ENCODE measurements around the gene GABRB3.

The GABRB3 gene

DNA sequence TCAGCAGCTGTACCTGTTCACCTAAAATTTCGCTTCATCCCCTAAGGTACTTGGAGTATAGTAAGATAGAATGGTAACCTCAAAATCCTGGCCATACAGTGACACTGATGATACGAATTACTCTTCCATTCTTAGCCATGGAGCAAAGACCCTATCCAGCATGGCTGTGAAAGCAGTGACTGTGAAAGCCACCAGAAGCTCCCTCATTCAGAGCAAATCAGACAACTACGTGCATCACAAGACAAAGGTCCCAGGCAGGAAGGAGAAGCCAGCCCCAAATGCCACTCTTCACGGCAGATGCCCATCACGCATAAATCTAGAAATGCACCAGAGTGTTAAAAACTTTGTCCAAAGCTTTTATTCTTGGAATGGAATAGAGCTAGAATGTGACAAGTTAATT lies 99.4 kb downstream of the GABRB3 start:
- DNase-seq = no peak

DNA sequence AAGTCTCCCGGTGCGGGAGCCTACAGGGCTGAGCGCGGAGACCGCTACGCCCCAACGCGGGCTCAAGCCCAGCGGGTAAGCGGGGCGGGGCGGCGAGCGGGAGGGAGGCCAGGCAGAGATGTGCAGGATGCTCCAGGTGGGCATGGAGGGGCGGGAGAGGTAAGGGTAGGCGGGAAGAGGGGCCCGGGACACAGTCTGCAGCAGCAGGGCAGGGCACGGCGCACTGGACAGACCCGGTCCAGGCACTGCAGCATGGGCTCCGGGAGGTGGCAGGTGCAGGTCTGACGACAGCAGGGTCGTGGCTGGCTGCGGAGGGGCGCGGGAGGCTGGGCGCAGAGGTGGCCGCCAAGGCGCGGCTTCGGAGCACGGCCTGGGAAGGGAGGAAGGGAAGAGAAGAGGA lies 102.8 kb downstream of the GABRB3 start:
- DNase-seq = no peak

DNA sequence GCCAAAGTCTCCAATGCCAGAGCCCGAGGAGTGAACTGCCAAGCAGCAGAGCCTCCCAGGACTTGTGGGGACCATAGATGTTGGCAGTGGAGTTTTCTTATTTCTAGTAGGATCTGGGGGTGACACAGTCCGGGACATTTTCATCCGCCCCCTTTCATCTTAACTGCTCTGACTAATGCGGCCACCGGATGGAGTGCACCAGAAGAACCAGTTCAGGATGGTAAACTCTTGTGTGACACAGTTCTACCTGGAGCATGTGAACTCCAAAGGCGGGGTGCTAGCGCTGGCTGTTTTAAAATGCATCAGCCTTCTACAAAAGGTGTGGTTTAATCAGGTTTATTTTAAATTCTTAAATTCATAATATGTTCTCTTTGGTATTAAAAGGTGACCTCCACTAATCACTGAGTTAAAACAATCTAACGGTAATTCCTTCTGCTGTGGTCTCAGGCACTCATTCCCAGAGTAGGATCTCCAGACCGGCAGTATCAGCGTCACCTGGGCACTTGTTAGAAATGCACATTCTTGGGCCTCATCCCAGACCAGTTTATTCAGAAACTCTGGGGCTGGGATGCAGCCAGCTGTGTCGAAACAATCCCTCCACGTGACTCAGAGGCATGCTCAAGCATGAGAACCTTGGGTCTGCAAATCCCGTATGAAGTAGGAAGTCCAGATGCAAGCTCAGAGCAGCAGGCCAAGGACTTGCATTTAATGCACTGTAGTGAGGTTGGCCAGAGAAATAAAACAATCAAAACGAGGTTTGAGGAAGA lies 105.5 kb downstream of the GABRB3 start:
- DNase-seq = no peak

DNA sequence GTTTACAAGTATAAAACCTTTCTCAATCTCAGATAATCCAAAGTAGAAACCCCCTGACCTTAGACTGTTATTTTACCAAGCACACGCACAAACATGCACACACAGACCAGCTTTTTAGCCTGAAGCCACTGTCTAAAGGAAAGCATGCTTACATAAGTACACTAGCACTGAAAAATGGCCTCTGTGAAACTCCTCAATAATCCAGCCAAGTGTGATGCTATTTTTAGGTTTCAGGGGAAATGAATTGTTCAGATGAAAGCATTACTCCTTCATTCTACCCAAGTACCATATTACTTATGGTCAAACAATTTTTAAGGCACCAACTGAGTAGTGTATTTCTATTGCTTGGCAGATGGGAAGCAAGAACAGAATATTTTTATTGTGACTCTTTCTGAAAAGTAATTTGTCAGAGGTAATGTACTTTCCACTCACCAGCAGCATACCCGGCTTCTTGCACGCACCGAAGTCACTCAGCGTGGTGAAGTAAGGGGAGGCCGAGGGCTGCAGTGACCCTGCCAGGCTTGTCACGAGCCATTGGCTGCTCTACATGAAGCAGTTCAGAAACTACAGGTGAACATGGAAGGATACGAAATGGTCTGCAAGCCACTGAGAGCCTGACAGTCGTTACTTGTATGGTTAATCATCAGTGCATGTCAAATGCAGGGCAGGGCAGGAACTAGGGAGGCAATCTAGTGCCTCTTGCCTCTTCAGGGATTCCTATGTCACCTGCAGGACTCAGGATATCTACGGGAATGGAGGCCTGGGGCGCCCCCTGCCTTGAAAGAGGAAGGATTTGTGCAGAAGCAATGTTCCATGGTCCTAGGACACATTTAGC lies 106.7 kb downstream of the GABRB3 start:
- DNase-seq = no peak

- DNase-seq = no peak
Observed at GRCh38 chr15:26662283-26662682, 110.6 kb downstream of the GABRB3 start.

GRCh38 chr15:26661748-26662147 lies 111.1 kb downstream of the GABRB3 start:
- DNase-seq = no peak

- no peak for DNase-seq
Observed at GRCh38 chr15:26661107-26661506, 111.8 kb downstream of the GABRB3 start.

DNA sequence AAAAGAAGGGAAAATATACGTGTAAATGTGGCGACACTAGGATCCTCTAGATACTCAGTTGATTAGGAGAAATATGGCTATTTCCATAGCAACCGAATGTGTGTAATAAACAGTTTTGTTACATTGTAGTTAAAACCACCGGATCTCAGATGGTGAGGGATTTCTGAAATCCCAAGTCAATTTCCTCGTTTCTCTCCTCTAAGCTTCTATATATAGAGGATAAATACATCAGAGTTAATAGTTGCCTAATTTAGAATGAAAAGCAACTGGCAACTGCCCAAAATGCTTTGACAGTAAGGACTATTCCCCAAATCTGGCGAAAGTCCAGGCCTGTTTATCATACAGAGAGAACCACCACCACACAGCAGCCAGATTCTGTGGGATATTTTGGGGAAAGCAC lies 112.6 kb downstream of the GABRB3 start:
- DNase-seq = no peak

GRCh38 chr15:26658290-26658689 lies 114.6 kb downstream of the GABRB3 start:
- DNase-seq = no peak

DNA sequence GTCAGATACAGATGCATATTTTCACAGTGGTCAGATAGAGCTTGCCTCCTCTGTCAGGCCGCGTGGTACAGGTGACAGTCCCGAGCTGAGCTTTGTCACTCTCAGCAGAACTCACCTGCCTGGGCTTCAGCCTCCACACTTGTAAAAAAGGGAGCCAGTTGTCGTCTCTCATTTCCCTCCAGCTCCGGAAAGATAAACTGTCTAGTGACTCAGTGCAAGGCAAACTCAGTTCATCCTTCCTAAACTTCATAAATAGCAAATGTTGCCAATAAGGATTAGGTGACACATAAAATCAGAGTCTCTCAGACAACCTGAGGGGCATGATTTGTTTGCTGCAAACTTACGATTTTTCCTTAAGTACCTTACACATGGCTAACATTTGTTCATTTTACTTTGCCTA lies 116.8 kb downstream of the GABRB3 start:
- no peak for DNase-seq

- no peak for DNase-seq
Observed at GRCh38 chr15:26651909-26652308, 121.0 kb downstream of the GABRB3 start.

- no peak for DNase-seq
Observed at GRCh38 chr15:26648676-26649075, 124.2 kb downstream of the GABRB3 start.

DNA sequence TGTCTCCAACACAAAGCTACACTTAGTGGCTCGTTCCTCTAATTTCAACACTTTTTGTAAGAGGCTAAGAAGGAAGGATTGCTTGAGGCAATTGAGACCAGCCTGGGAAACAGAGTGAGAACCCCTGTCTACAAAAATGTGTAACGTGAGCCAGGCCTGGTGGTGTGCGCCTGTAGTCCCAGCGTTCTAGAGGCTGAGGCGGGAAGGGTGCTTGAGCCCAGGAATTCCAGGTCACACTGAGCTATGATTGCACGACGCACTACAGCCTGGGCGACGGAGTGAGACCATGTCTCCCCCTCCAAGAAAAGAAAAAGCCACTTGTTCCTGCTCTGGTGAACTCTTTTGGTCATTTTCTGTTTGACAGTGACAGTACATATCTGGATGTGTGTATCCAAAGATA lies 127.9 kb downstream of the GABRB3 start:
- no peak for DNase-seq

GRCh38 chr15:26641144-26641543 lies 131.7 kb downstream of the GABRB3 start:
- no peak for DNase-seq

DNA sequence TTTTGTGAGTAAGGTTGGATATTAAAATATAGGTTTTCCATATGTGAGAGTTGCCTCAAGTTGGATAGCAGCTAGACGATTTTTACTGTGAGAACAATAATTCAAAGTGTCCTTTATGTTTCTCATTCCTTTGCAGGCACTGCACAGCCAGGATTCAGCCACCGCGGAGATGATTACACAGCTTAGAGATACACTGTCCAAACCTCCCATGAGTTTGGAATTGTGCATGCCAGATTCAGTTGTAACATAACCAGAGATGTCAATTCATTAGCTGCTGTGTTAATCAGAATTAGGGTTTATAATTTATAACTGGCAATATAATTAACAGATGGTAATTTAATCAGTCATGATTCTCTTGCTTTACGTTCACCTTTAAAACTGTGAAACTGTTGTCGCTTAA lies 132.3 kb downstream of the GABRB3 start:
- DNase-seq = no peak

- no peak for DNase-seq
Observed at GRCh38 chr15:26639966-26640365, 132.9 kb downstream of the GABRB3 start.

DNA sequence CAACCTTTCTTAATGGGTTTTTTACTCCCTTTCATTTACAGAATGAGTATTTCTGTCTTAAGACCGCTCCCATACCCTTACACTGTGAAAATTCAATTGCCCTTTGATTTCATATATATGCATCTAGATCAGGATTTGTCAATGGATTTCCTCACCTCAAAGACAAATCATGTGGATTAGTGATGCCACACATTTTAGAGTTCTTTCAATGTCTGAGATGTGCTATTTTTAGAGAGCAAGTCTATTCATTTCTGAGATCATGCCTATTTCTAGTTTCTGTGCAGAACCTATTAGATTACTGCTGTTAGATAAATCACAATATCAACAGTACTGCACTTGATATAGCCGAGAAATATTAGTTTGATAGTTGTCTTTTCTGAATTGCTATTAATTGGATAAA lies 137.3 kb downstream of the GABRB3 start:
- DNase-seq = no peak

GRCh38 chr15:26635105-26635504 lies 137.8 kb downstream of the GABRB3 start:
- DNase-seq = no peak

DNA sequence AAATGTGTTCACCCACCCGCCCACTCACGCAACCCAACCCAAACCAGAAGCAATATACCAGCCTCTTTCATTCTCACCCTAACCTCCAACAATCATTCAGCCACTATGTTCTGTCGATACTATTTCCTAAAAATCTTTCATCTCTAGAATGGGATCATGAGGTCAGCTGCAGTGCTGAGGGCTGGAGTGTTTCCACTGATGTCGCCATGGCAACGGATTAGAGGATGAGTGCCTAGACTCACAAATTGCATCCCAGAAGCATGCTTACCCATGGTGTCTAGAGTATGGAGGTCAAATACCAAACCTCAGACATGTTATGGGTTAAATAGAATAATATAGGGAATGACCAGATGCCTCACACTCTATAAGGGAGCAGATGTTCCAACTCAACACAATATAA lies 138.5 kb downstream of the GABRB3 start:
- no peak for DNase-seq

DNA sequence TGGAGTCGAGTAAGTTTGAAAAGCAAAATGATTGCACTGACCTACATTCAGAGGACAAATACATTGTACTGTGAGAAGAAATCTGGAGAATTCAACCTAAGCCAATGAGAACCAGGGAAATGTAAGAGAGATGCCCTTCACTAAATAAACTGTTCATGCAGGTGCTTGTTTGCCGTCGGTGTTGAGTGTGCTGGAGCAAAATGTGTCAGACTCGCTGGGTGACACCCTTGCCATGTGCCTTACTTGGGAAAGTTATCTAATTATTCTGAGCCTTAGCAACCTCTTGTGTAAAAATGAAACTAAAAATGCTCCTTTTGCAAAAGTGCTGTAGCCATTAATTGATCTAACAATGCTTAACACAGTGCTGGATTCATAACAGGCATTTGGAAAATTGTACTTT lies 140.4 kb downstream of the GABRB3 start:
- DNase-seq = no peak

DNA sequence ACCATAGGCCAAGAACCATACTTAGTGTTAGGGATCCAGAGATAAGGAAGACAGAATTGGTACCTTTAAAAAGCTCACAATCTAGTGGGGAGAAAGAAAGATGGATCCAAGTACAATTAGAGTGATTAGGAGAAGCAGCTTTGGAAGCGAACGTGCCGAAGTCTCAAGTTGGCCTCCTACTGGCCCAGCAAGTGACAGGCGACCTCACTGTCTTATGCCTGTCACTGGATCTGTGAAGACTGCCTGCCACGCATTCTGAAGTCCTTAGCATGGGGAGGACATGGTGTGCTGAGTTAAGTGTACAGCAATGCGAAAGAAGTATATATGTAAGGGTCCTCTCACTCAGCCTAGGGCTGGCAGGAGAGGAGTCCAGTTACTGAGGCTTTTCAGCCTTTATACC lies 141.0 kb downstream of the GABRB3 start:
- DNase-seq = no peak

GRCh38 chr15:26630857-26631256 lies 142.0 kb downstream of the GABRB3 start:
- DNase-seq = no peak

DNA sequence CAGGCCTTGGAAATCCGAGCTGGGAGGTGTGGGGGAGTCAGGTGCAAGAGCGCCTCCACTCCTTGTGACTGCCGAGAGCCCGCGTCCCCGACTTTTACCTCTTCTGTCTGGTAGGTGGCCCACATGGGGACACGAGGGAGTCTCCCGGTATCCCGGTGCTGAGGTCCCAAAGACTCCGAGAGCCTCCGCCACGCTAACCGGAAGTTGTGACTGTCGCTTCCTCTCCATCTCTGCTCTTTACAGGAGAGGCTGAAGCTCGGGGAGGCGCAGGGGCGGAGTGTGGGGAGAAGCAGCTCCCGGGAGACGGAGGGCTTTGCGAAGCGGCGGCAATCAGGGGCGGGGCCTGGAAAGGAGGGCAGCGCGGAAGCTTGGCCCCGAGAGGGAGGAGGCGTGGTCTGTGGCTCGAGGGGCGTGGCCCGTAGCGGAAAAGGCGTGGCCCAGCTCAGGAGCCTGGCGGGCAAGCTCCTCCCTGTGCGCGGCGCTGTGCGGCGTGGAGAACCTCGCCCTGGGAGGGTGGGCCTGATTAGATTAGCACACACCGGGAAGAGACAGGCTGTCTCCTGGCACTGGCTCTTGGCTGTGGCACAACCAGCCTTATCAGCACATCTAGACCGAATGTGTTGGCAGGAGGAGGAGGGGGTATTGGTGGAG lies 143.9 kb downstream of the GABRB3 start:
- DNase-seq = no peak

DNA sequence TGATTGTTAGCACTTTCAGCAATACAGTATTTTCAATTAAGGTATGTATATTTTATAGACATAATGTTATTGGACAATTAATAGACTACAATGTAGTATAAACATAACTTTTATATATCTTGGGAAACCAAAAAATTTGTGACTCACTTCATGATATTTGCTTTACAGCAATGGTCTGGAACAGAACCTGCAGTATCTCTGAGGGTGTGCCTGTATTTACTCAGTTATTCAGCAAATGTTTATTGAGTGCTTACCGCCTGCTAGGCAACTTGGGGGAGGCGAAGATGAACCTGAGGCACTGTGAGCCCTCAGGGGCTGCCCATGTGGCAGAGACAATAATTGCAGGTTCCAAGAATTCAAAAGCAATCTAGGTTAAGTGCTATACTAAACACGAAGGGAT lies 144.8 kb downstream of the GABRB3 start:
- DNase-seq = no peak

All from activated CD4-positive, alpha-beta T cell treated with anti-CD3 and anti-CD28 coated beads, Interleukin-2, amount 50 U/mL, for 16 hours (primary cell).